GM21447 (cell line): ENCODE results near the gene OTUB2.

ENCODE experiments used
- ATAC-seq: cut with Tn5 transposase; IDR thresholded peaks from one replicate; pipeline ENCODE4 v1.9.1; 2021; ENCODE audit not compliant: unreplicated experiment

OTUB2 gene

DNA sequence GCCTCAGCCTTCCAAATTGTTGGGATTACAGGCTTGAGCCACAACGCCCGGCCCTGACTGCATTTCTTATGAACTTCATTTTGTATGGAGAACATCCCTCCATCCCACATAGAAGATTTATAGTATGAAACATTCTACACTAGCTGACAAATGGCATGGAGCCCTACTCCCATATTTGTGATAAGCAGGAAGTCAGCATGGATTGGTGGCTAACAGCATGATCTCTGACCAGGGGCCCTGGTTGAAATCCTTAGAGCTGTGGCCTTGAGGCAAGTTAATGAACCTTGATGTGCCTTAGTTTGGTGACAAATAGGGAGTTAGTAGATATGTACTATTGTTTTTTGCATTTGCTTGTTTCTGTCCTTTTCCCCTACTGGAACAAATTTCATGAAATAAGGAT lies 67.3 kb downstream of the OTUB2 start:
- no peak for ATAC-seq

DNA sequence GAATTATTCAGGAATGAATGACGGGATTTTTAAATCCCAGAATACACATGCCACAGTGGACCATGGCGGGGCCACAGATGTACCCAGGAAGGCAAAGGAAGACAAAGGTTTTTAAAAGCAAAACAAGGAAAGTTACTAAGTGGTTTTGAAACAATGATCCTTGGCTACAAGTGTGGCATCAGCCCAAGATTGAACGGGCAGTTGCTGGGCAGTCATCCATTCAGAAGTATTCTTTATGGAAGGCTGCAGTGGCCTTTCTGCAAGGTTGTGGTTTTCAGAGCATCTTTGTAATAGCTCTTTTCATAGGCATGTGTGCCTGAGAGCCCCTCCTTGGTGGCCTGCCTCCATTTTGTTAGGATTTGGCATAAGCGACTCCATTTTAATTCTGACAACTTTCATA lies 71.0 kb downstream of the OTUB2 start:
- ATAC-seq: no peak
